Measurements from ENCODE around the gene FBLN7.
"Not testable (repeated sequence)": the region's sequence is repeated elsewhere in the genome, so short reads cannot be mapped to it uniquely, and the experiment has no call there.

FBLN7 gene, protein sequence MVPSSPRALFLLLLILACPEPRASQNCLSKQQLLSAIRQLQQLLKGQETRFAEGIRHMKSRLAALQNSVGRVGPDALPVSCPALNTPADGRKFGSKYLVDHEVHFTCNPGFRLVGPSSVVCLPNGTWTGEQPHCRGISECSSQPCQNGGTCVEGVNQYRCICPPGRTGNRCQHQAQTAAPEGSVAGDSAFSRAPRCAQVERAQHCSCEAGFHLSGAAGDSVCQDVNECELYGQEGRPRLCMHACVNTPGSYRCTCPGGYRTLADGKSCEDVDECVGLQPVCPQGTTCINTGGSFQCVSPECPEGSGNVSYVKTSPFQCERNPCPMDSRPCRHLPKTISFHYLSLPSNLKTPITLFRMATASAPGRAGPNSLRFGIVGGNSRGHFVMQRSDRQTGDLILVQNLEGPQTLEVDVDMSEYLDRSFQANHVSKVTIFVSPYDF

GRCh38 chr2:112138159-112139032, at the start of gene FBLN7:
Gene FBLN7, plus strand, starts transcription at chr2:112138385. Its CDS starts 271 bp downstream, at chr2:112138656.
- no peak for DNase-seq (ENCODE audit: low read depth in 2 of 2)

DNA sequence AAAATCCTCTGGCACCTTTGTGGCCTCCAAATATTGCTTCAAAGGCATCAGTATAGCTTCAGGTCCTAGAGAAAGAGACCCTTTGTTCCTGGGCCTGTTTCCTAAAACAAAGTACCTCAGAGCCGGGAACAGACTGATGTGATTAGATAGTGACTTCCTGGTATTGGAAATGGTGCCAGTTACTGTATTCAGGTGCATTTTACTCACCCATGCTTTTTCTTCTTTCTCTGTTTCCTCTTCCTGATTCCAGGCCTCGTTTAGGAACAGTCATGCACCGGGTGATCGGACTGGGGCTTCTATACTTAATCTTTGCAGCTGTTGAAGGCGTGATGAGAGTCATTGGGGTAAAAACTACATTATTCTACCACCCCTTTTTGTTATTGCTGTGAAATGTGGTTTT, 48.8 kb upstream of the FBLN7 start:
- DNase-seq (ENCODE audit: low read depth in 2 of 2) = no peak

DNA sequence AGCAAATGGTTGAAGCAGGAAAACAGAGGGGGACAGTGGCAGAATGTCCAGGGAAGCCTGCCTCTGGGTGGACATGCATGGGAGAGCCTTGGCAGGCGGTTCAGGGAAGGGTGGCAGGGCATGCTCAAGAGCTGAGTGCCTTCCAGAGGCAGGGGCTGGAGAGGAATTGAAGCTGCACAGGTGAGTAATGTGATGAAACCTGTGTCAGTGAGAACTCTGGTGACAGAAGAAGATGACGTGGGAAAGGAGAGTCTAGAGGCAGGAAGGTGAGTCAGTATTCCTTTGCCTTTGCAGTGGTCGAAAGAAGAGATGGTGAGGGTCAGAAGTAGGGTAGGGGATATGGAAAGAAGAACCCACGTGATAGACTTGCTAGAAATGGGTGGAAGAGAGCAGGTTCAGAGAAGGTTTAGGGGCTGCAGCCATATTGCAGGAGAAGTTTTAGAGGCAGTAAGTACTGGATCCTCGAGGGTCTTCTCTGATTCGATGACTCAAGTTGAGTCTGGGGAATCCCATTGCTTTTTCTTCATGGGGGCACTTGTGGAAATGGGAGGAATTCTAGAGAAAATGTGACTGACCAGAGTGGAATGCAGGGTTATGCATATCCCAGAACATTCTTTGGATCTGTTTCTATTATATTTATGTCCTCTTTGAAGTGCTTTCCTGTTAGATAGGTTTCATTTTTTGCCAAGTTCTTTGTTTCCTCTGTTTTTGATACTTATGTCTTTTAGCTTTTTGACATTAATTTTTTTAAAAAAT, 45.7 kb upstream of the FBLN7 start:
- no peak for DNase-seq (ENCODE audit: low read depth in 2 of 2)

DNA sequence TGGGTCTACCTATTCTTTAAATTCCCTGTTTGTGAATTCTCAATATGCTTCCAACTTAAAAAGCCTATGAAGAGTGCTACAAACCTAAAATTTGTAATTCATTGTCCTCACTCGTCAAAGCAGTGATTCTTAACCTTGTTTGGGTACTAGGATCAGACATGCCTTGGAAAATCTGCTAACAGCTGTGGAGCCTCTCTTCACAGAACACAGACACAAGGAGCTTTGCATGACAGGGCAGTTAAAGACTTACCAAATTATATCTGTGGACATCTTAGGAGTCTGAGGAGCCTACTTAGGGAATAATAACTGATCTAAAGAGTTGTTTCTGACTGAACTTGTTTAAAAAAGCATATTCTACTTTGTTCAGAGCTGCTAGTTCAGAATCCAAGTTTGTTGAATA, 45.0 kb upstream of the FBLN7 start:
- no peak for DNase-seq (ENCODE audit: low read depth in 2 of 2)

GRCh38 chr2:112095681-112096080, 42.5 kb upstream of the FBLN7 start:
- DNase-seq (ENCODE audit: low read depth in 2 of 2) = no peak

DNA sequence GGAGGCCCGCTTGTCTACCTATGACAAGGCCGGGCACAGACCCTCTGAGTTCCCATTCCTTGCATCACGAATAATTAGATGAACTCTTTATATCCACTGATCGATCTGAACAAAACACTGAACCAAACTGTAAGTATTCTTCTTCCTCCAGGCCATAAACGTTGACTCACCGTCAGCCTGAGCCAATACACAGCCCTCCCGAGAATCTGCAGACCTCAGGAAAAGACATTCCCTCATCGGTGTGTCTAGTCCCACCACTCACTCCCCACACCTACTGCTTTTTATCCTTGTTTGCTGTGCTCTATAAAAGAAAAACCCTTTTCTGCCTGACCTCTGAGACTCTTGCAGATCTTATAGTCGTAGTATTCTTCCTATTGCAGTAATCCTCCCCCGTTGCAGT, 42.1 kb upstream of the FBLN7 start:
- no peak for DNase-seq (ENCODE audit: low read depth in 2 of 2)

GRCh38 chr2:112108178-112108832, 29.9 kb upstream of the FBLN7 start:
- no peak for DNase-seq (ENCODE audit: low read depth in 2 of 2)

- no peak for DNase-seq (ENCODE audit: low read depth in 2 of 2)
Measured at GRCh38 chr2:112109278-112109677, 28.9 kb upstream of the FBLN7 start.

- no peak for DNase-seq (ENCODE audit: low read depth in 2 of 2)
Measured at GRCh38 chr2:112110966-112111365, 27.2 kb upstream of the FBLN7 start.

DNA sequence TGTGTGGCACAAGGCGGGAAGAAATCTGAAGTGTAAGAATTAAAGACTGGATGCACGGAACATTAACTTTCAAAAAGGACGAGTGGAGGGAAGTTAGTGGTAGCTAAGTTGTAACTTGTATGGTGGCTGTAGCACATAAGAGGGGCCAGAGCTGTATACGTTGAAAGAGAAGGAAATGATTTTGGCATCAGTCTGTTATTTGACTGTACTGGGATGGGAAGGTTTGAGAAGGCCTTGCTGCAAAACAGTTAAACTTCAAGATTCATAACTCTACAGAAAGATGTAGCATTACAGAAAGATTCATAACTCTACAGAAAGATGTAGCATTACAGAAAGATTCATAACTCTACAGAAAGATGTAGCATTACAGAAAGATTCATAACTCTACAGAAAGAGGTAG, 24.8 kb upstream of the FBLN7 start:
- DNase-seq (ENCODE audit: low read depth in 2 of 2) = not testable (repeated sequence)

DNA sequence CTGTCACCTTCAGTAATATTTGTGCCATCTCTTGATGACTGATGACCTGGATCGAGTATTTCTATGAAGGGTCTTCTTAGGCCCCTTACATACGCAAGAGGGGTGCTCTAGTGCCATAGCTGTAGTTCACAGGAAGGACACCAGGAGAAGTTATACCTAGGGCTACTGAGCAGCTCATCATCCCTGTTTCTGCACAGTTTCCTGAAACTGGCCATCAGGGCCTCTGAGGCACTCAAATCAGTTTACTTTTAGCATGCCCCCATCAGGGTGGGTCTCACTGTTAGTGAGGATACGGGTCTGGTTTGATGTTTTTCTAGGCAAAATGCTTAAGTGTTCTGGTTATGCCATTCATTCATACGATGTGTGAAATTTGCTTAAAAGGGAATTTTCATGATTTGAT, 20.0 kb upstream of the FBLN7 start:
- no peak for DNase-seq (ENCODE audit: low read depth in 2 of 2)

- DNase-seq (ENCODE audit: low read depth in 2 of 2) = peak in 1 of 2 donors; percentile 55
Measured at GRCh38 chr2:112121682-112122254, 16.4 kb upstream of the FBLN7 start.

GRCh38 chr2:112129060-112129459, 9.1 kb upstream of the FBLN7 start:
- no peak for DNase-seq (ENCODE audit: low read depth in 2 of 2)

GRCh38 chr2:112133344-112133743, 4.8 kb upstream of the FBLN7 start:
- no peak for DNase-seq (ENCODE audit: low read depth in 2 of 2)

GRCh38 chr2:112134120-112134519, 4.1 kb upstream of the FBLN7 start:
- no peak for DNase-seq (ENCODE audit: low read depth in 2 of 2)

GRCh38 chr2:112136096-112136495, 2.1 kb upstream of the FBLN7 start:
- no peak for DNase-seq (ENCODE audit: low read depth in 2 of 2)

GRCh38 chr2:112137516-112138158, 548 bp upstream of the FBLN7 start:
- no peak for DNase-seq (ENCODE audit: low read depth in 2 of 2)

DNA sequence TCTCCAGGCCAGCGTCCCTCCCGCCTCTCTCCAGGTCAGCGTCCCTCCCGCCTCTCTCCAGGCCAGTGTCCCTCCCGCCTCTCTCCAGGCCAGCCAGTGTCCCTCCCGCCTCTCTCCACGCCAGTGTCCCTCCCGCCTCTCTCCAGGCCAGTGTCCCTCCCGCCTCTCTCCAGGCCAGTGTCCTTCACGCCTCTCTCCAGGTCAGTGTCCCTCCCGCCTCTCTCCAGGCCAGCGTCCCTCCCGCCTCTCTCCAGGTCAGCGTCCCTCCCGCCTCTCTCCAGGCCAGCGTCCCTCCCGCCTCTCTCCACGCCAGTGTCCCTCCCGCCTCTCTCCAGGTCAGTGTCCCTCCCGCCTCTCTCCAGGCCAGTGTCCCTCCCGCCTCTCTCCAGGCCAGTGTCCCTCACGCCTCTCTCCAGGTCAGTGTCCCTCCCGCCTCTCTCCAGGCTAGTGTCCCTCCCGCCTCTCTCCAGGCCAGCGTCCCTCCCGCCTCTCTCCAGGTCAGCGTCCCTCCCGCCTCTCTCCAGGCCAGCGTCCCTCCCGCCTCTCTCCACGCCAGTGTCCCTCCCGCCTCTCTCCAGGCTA, 939 bp downstream of the FBLN7 start:
- not testable (repeated sequence) for DNase-seq (ENCODE audit: low read depth in 2 of 2)

DNA sequence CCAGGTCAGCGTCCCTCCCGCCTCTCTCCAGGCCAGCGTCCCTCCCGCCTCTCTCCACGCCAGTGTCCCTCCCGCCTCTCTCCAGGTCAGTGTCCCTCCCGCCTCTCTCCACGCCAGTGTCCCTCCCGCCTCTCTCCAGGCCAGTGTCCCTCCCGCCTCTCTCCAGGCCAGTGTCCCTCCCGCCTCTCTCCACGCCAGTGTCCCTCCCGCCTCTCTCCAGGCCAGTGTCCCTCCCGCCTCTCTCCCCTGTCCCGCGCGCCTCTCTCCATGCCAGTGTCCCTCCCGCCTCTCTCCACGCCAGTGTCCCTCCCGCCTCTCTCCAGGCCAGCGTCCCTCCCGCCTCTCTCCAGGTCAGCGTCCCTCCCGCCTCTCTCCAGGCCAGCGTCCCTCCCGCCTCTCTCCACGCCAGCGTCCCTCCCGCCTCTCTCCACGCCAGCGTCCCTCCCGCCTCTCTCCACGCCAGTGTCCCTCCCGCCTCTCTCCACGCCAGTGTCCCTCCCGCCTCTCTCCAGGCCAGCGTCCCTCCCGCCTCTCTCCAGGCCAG, 1.5 kb downstream of the FBLN7 start:
- DNase-seq (ENCODE audit: low read depth in 2 of 2) = not testable (repeated sequence)

GRCh38 chr2:112140205-112140802, 2.1 kb downstream of the FBLN7 start:
- no peak for DNase-seq (ENCODE audit: low read depth in 2 of 2)

Data from stimulated activated CD4-positive, alpha-beta T cell treated with anti-CD3 and anti-CD28 coated beads, Interleukin-1b, Interleukin-23, amount 100 ng/mL, for 4 hours (primary cell).